Stimulated activated CD4-positive, alpha-beta T cell treated with anti-CD3 and anti-CD28 coated beads, Interleukin-1b, Interleukin-23, amount 100 ng/mL, for 24 hours (primary cell): ENCODE measurements around the gene CENPE.

ENCODE experiments used
- DNase-seq, 4 experiments: peaks; one replicate each; pipeline ENCODE4 v3.0.0-alpha.2; 2020; ENCODE audit warnings: low read depth in 4 of 4, low spot score in 1 of 4

CENPE gene

GRCh38 chr4:103075894-103076746 is 122.0 kb downstream of the CENPE start:
- DNase-seq, result peak; percentile 34 to 55 (median 44)

DNA sequence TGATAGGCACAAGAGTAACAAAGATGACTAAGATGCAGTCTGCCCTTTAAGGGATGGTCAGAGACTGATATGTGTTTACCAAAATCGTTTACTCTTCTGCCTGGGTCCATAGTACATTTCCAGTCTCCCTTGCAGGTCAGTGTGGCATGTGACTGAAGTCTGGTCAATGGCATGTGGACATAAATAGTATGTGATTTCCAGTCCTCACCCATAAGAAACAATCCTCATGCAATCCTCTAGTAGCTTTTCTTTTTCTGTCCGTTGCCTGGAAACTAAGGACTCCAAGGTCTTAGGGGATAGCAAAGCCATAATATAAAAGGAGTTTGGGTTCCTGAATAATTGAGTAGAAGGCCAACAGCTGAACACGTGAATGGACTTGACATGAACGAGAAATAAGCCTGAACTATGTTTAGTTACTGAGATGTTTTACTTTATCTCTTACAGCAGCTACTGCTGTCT is 122.7 kb downstream of the CENPE start:
- DNase-seq, result no peak

- DNase-seq, result no peak
Measured at GRCh38 chr4:103074744-103075434, 123.3 kb downstream of the CENPE start.

- no peak for DNase-seq
Measured at GRCh38 chr4:103073792-103074438, 124.2 kb downstream of the CENPE start.

DNA sequence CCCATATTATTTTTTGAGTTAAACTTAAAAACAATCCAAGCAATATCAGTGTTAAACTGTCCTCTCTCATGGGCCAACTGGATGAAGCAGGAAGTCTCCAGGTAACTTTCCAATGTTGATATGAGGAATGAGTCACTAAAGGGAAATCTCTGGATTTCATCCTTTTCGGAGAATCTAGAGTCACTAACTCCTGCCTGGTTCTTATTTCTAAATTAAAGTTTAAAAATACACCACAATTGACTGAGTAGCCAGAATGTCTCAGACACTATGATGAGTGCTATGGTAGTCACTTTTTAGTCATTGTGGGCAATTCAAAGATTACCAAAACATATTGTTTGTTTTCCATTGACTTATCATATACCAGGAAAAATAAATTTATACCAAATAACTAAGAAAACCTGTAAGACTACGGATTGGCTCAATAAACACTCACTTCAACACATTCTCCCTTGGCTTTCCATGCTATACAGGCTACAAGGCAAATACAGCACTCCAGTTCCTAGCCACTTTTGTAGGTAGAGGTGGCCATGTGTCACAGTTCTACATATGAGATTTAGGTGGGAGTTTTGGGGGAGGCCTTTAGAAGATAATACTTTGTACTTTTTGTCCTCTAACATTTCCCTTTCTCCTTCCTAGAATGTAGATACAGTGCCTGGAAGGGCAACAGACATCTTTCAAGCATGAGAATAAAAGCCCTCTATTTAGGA is 130.1 kb downstream of the CENPE start:
- DNase-seq, result no peak

DNA sequence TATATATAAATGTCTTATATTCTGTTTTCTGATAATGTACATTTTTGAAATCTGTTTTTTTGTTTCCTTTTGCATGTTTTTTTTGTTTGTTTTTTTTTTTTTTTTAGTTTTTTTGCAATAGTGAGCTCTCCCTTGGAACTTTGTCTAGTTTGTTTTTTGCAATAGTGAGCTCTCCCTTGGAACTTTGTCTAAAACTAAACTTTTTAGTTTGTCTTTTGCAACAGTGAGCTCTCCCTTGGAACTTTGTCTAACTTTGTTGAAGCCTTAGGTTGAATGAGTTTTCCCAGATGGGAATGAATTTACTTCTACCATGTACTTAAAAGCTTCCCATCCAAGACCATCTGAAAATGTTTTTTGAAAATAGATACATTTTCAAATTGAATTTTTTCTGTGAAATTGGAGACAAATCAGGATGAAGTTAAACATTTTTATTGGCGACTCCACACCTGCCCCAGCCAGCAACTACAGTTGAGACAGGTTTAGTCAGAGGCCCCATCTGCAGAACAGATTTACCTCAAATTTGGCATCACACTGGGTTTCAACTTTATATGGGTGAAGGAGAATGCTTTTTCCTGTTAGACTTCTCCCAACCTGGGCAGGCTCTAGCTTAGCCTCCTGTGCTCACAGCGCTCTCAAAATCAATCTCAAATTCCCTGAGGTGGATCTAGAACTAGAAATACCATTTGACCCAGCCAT is 137.5 kb downstream of the CENPE start:
- DNase-seq, result no peak
